Mesothelial cell of epicardium (in vitro differentiated cells): ENCODE results near the gene HKDC1. TPM values are rescaled to one million over a fixed set of nuclear protein-coding genes. Genes with fewer than 3 reads are reported as not detected.

Experiments
- DNase-seq, 2 experiments: peaks; one replicate each; pipeline ENCODE4 v3.0.0; 2021; ENCODE audit warnings: low spot score in 2 of 2; ENCODE audit not compliant: unreplicated experiment in 2 of 2
- H3K27ac Mint-ChIP-seq: 2 replicates; pipeline ENCODE4 v1.8.0; 2021; ENCODE audit warnings: mixed read lengths
- H3K27me3 Mint-ChIP-seq: 2 replicates; pipeline ENCODE4 v1.8.0; 2021; ENCODE audit warnings: low read depth, mixed read lengths
- H3K36me3 Mint-ChIP-seq: 2 replicates; pipeline ENCODE4 v1.8.0; 2021; ENCODE audit warnings: mixed read lengths
- H3K4me1 Mint-ChIP-seq: 2 replicates; pipeline ENCODE4 v1.8.0; 2021; ENCODE audit warnings: mixed read lengths
- H3K4me3 Mint-ChIP-seq: 2 replicates; pipeline ENCODE4 v1.8.0; 2021; ENCODE audit warnings: mild to moderate bottlenecking, moderate library complexity, mixed read lengths
- H3K9me3 Mint-ChIP-seq: 2 replicates; pipeline ENCODE4 v1.8.0; 2021; ENCODE audit warnings: mixed read lengths
- CTCF ChIP-seq: fragments of 200-600 bp; sonication (generic); IDR thresholded peaks from one replicate; pipeline ENCODE4 v1.5.0; 2021; ENCODE audit warnings: antibody characterized with exemption; ENCODE audit not compliant: unreplicated experiment
- total RNA-seq: library from RNA; stranded (reverse); gene quantifications from 3 replicates; pipeline ENCODE4 v1.2.1, GENCODE V29; 2021

HKDC1 gene
- total RNA-seq, 1 donor from 2014 or later: not detected

DNA sequence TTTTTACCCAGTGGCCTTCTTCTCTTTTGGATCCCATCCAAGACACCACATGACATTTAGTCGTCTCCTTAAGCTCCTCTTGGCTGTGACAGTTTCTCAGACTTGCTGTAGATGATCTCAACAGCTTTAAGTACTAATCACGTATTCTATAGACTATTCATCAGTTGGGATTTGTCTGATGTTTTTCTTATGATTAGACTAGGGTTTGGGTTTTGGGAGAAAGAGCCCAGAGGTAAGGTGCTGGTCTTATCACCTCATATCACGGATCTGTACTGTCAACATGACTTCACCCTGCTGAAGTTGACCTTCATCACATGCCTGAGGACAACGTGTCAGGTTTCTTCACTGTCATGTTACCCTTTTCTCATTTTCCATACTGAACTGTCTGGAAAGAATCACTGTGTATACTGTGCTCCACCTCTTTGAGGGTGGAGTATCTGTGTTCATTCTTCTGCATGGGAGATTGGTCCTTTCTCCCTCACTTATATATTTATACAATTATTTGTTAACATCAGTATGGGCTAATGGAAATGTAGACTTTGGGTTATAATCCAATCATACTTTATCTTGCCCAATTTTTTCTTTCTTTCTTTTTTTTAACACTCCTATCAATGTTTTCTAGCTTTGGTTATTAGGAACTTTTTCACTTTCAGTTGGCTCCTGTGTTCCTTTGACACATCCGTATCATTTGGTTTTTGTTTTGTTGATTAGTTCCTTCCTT lies 6.4 kb upstream of the HKDC1 start:
- peaks cover 13% of the 10 kb centered on the region for H3K9me3 Mint-ChIP-seq
- H3K36me3 Mint-ChIP-seq: peaks cover 4% of the 10 kb centered on the region
- H3K4me3 Mint-ChIP-seq: no peak overlapping the region
- peaks cover 9% of the 10 kb centered on the region for H3K4me1 Mint-ChIP-seq
- no peak for DNase-seq
- no peak overlapping the region for H3K27ac Mint-ChIP-seq
- no peak for TF ChIP-seq CTCF
- no peaks in the 10 kb centered on the region for H3K27me3 Mint-ChIP-seq

DNA sequence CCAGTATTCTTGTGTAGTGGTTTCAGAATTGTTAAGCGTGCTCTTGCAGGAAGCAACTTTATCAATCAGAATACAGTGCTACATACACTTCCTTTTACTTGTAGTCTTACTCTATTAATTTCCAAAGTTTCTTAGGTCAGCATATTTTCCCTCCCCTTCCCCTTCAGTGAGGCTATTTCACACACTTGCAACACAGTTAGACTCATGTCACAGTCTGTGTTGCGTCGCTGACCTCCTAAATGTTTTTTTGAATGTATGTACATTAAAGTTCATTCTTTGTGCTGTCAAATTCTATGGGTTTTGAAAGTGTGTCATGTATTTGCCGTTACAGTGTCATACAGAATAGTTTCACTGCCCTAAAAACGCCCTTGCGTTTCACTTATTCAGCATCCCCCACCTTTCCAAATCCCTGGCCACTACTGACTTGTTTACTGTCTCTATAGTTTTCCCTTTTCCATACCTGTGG lies 5.4 kb upstream of the HKDC1 start:
- Mint-ChIP-seq H3K4me3 (no peak overlapping the region), H3K4me1 (peaks cover 9% of the 10 kb centered on the region), H3K27me3 (no peaks in the 10 kb centered on the region), H3K9me3 (peaks cover 13% of the 10 kb centered on the region), H3K36me3 (no peaks in the 10 kb centered on the region), H3K27ac (no peak overlapping the region)
- TF ChIP-seq CTCF: no peak
- DNase-seq: no peak

GRCh38 chr10:69215405-69216171 lies 4.5 kb upstream of the HKDC1 start:
- no peak for TF ChIP-seq CTCF
- DNase-seq: no peak
- H3K36me3 Mint-ChIP-seq: no peaks in the 10 kb centered on the region
- peaks cover 9% of the 10 kb centered on the region for H3K4me1 Mint-ChIP-seq
- no peak overlapping the region for H3K27ac Mint-ChIP-seq
- H3K27me3 Mint-ChIP-seq: no peaks in the 10 kb centered on the region
- H3K4me3 Mint-ChIP-seq: no peak overlapping the region
- peaks cover 13% of the 10 kb centered on the region for H3K9me3 Mint-ChIP-seq

GRCh38 chr10:69216577-69217118 lies 3.5 kb upstream of the HKDC1 start:
- H3K4me3 Mint-ChIP-seq: no peak overlapping the region
- peaks cover 9% of the 10 kb centered on the region for H3K4me1 Mint-ChIP-seq
- no peak overlapping the region for H3K27ac Mint-ChIP-seq
- DNase-seq: no peak
- no peaks in the 10 kb centered on the region for H3K36me3 Mint-ChIP-seq
- no peak for TF ChIP-seq CTCF
- peaks cover 13% of the 10 kb centered on the region for H3K9me3 Mint-ChIP-seq
- H3K27me3 Mint-ChIP-seq: no peaks in the 10 kb centered on the region

GRCh38 chr10:69217119-69217754 lies 2.9 kb upstream of the HKDC1 start:
- H3K4me3 Mint-ChIP-seq: no peak overlapping the region
- peaks cover 13% of the 10 kb centered on the region for H3K9me3 Mint-ChIP-seq
- no peak for DNase-seq
- H3K4me1 Mint-ChIP-seq: peaks cover 9% of the 10 kb centered on the region
- no peak overlapping the region for H3K27ac Mint-ChIP-seq
- no peaks in the 10 kb centered on the region for H3K36me3 Mint-ChIP-seq
- no peaks in the 10 kb centered on the region for H3K27me3 Mint-ChIP-seq
- TF ChIP-seq CTCF: no peak
